Endothelial cell (in vitro differentiated cells): ENCODE measurements around the gene NFATC1. TPM values are rescaled to one million over a fixed set of nuclear protein-coding genes. Genes with fewer than 3 reads are reported as not detected.

Source experiments
- DNase-seq: peaks from one replicate; pipeline ENCODE4 v3.0.0; 2021; ENCODE audit warnings: low spot score
- H3K27ac Mint-ChIP-seq: one replicate; pipeline ENCODE4 v1.8.0; 2021; ENCODE audit warnings: mixed read lengths, inconsistent platforms; ENCODE audit not compliant: unreplicated experiment
- H3K27me3 Mint-ChIP-seq: one replicate; pipeline ENCODE4 v1.8.0; 2021; ENCODE audit warnings: mild to moderate bottlenecking, moderate library complexity, mixed read lengths, inconsistent platforms; ENCODE audit not compliant: unreplicated experiment
- H3K36me3 Mint-ChIP-seq: one replicate; pipeline ENCODE4 v1.8.0; 2021; ENCODE audit warnings: mild to moderate bottlenecking, low read depth, mixed read lengths, inconsistent platforms; ENCODE audit not compliant: unreplicated experiment
- H3K4me1 Mint-ChIP-seq: one replicate; pipeline ENCODE4 v1.8.0; 2021; ENCODE audit warnings: mild to moderate bottlenecking, mixed read lengths, inconsistent platforms; ENCODE audit not compliant: unreplicated experiment
- H3K4me3 Mint-ChIP-seq: one replicate; pipeline ENCODE4 v1.8.0; 2021; ENCODE audit warnings: mild to moderate bottlenecking, mixed read lengths, inconsistent platforms; ENCODE audit not compliant: unreplicated experiment
- H3K9me3 Mint-ChIP-seq: one replicate; pipeline ENCODE4 v1.8.0; 2021; ENCODE audit warnings: mixed read lengths, inconsistent platforms; ENCODE audit not compliant: unreplicated experiment
- total RNA-seq: library from RNA; stranded (reverse); fragmentation: NEBNext Ultra II Directional; extraction: Animal tissue kit (Norgen Biotek cat#: 25700); gene quantifications from one replicate; pipeline ENCODE4 v1.2.1, GENCODE V29; 2021; ENCODE audit not compliant: unreplicated experiment
- TF ChIP-seq, protein P1 (sequence below): fragments of 200-600 bp; sonication (generic); IDR thresholded peaks from one replicate; pipeline ENCODE4 v1.5.0; 2021; ENCODE audit warnings: antibody characterized with exemption; ENCODE audit not compliant: unreplicated experiment

The NFATC1 gene
- total RNA-seq, 1 donor from 2014 or later: 40.6 TPM

DNA sequence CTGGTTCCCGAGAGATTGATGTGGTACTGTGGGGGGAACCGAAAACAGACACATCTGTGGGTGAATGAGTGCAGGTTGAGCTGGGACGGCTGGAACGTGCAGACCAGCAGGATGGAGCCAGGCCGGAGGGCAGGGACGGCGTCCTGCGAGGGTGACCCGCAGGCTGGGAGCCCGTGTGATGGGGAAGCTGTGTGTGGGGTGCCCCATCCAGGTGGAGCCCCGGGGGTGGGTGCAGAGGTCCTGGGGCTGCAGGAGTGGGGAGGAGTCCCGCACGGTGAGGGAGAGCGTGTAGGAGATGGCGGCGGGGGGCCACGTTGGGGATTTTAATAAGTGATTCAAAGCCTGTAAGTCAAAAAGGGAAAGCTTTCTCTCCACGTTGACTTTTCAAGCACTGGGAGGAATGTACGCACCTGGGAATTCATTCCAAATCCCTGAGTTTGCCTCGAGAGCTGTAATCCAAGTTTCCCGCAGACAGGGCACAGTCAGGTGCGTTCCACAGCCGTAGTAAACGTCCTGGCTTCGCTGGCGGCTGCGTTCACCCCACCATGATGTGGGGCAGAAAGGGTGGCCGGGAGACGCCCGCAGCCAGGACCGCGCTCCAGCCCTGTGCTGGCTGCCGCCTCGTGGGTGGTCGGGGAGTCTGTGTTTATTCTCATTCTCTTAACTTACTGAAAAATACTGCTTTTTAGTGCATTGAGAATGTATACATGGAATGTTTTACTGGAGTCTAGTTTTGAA, 54.0 kb downstream of the NFATC1 start:
- peaks cover 9% of the 10 kb centered on the region for H3K4me1 Mint-ChIP-seq
- DNase-seq: no peak
- no peak overlapping the region for H3K27ac Mint-ChIP-seq

DNA sequence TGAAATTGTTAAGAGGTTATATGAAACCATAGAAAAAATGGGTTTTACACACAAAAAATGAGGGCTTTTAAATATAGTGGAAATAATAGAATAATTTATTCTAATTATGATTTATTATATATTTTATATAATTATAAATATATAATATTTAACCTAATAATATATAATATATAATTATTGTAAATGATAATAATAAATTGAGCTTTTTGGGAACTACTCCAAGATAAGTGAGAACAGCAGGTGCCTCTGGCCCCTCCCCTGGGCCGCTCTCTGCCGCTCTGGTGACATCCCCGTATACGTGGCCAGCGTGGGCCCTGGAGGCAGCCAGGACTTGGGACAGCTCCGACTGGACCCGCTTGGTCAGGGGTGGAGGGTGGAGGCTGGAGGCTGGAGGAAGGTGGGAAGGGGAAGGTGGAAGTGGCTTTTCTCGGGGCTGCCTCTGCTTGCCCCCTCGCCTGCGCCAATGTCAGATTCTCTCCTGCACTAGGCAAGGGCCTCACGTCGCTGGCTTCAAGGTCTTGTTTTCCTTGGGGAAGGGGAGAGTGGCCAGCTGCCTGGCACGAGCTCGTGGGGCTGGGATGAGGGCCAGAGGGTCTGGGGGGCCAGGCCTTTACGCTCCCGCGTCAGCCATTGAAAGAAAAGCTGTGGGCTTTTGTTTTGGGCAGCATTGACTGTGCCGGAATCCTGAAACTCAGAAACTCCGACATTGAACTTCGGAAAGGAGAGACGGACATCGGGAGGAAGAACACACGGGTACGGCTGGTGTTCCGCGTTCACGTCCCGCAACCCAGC, 54.8 kb downstream of the NFATC1 start:
- Mint-ChIP-seq H3K27ac (no peak overlapping the region), H3K4me3 (no peak overlapping the region), H3K36me3 (peaks cover 23% of the 10 kb centered on the region), H3K4me1 (peaks cover 6% of the 10 kb centered on the region), H3K27me3 (peaks cover 8% of the 10 kb centered on the region), H3K9me3 (no peaks in the 10 kb centered on the region)
- TF ChIP-seq, protein P1, sequence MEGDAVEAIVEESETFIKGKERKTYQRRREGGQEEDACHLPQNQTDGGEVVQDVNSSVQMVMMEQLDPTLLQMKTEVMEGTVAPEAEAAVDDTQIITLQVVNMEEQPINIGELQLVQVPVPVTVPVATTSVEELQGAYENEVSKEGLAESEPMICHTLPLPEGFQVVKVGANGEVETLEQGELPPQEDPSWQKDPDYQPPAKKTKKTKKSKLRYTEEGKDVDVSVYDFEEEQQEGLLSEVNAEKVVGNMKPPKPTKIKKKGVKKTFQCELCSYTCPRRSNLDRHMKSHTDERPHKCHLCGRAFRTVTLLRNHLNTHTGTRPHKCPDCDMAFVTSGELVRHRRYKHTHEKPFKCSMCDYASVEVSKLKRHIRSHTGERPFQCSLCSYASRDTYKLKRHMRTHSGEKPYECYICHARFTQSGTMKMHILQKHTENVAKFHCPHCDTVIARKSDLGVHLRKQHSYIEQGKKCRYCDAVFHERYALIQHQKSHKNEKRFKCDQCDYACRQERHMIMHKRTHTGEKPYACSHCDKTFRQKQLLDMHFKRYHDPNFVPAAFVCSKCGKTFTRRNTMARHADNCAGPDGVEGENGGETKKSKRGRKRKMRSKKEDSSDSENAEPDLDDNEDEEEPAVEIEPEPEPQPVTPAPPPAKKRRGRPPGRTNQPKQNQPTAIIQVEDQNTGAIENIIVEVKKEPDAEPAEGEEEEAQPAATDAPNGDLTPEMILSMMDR: no peak
- no peak for DNase-seq

More for the DNA sequence above, 54.0 kb downstream of the NFATC1 start:
- TF ChIP-seq, protein P1: no peak
- peak overlapping the region; percentile 25 for H3K4me3 Mint-ChIP-seq
- H3K27me3 Mint-ChIP-seq: peaks cover 8% of the 10 kb centered on the region
- H3K36me3 Mint-ChIP-seq: peaks cover 23% of the 10 kb centered on the region
- no peaks in the 10 kb centered on the region for H3K9me3 Mint-ChIP-seq

DNA sequence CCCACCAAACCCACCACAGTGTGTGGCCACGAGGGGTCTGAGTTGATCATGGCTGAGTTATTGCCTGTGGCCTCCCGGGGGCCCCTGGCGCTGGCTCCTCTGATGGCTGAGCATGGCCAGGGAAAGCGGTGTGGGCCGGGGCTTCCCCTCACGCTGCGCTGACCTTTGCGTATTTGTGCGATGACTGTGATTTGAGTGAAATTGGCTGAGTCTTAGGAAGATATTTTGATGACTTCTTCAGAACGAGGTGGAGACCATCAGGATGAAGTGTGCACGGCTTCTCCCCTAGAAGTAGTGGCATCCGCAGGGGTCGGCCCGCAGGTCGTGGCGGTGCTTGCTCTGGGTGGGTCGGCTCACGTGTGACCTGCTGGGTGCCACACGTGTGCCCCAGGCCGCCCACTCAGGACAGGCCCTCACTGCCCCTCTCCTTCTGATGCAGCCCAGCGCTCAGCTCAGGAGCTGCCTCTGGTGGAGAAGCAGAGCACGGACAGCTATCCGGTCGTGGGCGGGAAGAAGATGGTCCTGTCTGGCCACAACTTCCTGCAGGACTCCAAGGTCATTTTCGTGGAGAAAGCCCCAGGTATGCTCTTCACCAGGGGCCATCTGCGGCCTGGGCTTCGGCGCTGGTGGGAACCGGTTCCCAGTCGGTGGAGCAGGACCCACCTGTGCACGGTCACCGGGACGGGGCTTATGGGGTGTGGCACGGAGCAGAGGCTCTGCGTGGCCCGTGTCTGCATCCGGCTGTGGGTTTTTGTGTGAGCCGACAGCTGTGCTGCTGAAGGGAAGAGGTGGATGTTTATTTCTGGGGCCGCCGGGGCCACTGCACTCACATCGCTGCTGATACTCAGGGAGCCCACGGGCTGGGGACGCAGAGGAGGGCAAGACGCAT, 55.8 kb downstream of the NFATC1 start:
- H3K27me3 Mint-ChIP-seq: peaks cover 8% of the 10 kb centered on the region
- no peaks in the 10 kb centered on the region for H3K9me3 Mint-ChIP-seq
- H3K4me1 Mint-ChIP-seq: peaks cover 2% of the 10 kb centered on the region
- TF ChIP-seq, protein P1: no peak
- H3K27ac Mint-ChIP-seq: no peak overlapping the region
- no peak overlapping the region for H3K4me3 Mint-ChIP-seq
- DNase-seq: no peak
- H3K36me3 Mint-ChIP-seq: peaks cover 23% of the 10 kb centered on the region

DNA sequence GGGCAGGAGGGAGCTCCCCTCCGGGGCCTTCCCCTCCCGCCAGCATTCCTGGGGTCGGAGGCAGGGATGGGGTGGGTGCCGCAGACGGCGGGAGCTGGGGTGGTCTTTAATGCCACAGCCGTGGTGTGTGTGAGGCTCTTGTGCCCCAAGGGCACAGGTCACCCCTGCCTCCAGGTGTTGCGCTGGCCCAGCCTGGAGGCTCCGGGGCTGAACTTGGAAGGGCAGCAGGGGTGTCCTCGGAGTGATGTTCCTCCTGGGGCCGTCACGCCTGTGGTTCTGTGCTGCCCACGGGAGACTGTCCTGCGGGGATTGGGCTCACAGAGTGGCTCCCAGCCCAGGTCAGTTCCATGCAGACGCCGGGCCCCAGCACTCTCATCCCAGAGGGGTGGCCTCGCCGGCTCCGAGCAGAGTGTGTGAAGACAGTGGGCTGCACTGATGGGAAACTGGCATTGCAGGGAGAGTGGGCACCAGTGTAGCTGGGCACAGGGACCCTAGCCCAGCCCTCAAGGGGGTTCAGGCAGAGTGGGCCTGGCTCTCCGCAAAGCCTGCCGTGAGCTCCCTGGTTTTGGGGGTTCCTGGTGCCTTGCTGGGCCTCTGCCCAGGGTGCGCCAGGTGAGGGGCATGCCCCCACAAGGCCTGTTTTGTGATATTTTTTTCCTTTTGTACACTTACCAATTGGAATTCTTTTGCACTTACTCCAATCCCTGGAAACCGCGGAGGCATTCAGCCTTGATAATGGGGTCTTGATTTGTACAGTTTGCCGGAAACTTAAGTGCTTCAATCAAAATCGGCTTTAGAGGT, 56.7 kb downstream of the NFATC1 start:
- no peak for DNase-seq
- no peaks in the 10 kb centered on the region for H3K9me3 Mint-ChIP-seq
- no peak overlapping the region for H3K27ac Mint-ChIP-seq
- TF ChIP-seq, protein P1: no peak
- peaks cover 23% of the 10 kb centered on the region for H3K36me3 Mint-ChIP-seq
- no peak overlapping the region for H3K4me3 Mint-ChIP-seq
- peaks cover 2% of the 10 kb centered on the region for H3K4me1 Mint-ChIP-seq
- peaks cover 10% of the 10 kb centered on the region for H3K27me3 Mint-ChIP-seq
